SK-N-MC (cell line): ENCODE data around the gene KCNMA1.

Source experiments
- EZH2 ChIP-seq: fragments of 200-600 bp; sonication (generic); IDR thresholded peaks from one replicate; pipeline ENCODE4 v1.6.1; 2017; ENCODE audit warnings: antibody characterized with exemption
- POLR2AphosphoS5 ChIP-seq: IDR thresholded peaks from 2 replicates; pipeline ENCODE4 v1.6.1; 2012; ENCODE audit warnings: mild to moderate bottlenecking, low read depth, low read length, borderline replicate concordance

DNA sequence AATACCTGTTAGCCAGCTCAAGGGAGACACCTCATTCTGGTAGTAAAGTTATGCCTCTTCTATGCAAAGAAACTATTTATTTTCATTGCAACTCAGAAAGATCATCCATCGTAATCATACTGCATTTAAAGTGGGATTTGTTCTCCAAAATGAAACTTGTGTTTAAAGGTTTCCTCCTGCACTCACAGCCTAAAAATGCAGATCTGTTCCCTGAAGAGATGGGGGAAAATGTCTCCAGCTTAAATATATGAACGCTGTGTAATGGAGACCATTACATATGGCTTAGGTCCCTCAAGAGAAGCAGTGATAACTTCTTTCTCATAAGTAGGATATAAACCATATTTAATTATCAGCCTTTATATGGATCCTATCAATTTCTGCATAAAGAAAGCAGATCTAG, 665.1 kb downstream of the KCNMA1 start:
- TF ChIP-seq EZH2 (no peak), POLR2AphosphoS5 (no peak)
